ENCODE results near the gene TSPAN19. TPM values are rescaled to one million over a fixed set of nuclear protein-coding genes. Genes with fewer than 3 reads are reported as not detected.
"Not testable (repeated sequence)": the region's sequence is repeated elsewhere in the genome, so short reads cannot be mapped to it uniquely, and the experiment has no call there.

TSPAN19 gene
- total RNA-seq, 1 experiment from 2014 or later: not detected

- H3K4me2 ChIP-seq (ENCODE audit: insufficient read depth, insufficient read length, low read length): no peak overlapping the region
- no peak overlapping the region for H2BK20ac ChIP-seq (ENCODE audit: low read depth, low read length, poor library complexity, severe bottlenecking)
- H2BK5ac ChIP-seq (ENCODE audit: insufficient read length, low read length): no peak overlapping the region
- Mint-ChIP-seq H3K9me3 (peaks cover 0 to 6% of the 10 kb centered on the region in 2 experiments; a peak in 4 of 5 replicates), H3K4me1 (peaks cover 32 to 40% of the 10 kb centered on the region in 2 experiments), H3K4me3 (no peak overlapping the region; a peak in 1 of 5 replicates), H3K27ac (no peak overlapping the region), H3K27me3 (ENCODE audit: low read depth) (no peaks in the 10 kb centered on the region), H3K36me3 (ENCODE audit: insufficient read depth in 1 of 3, low read depth in 3 of 3) (peaks cover 0 to 18% (median 8%) of the 10 kb centered on the region in 3 experiments; a peak in 6 of 7 replicates)
- no peak overlapping the region for H4K8ac ChIP-seq (replicated peaks; ENCODE audit: insufficient read length, low read depth, low read length)
- H3K4ac ChIP-seq (ENCODE audit: low read depth, low read length): no peak overlapping the region
- no peak overlapping the region for H4K5ac ChIP-seq (ENCODE audit: insufficient read length, low read depth, low read length)
- H3K23ac ChIP-seq (ENCODE audit: insufficient read length, low read depth, low read length): no peak overlapping the region
- no peak overlapping the region for H3K14ac ChIP-seq (ENCODE audit: insufficient read depth, low read length)
- H4K91ac ChIP-seq (ENCODE audit: insufficient read length, low read depth, low read length): no peak overlapping the region
- no peak overlapping the region for H2BK120ac ChIP-seq (ENCODE audit: low read depth, low read length, poor library complexity, severe bottlenecking)
- no peaks in the 10 kb centered on the region for H3K23me2 ChIP-seq (ENCODE audit: insufficient read length, low read depth, low read length, poor library complexity, severe bottlenecking)
- H3K27me3 ChIP-seq (ENCODE audit: insufficient read depth, low read length): no peaks in the 10 kb centered on the region
- no peak overlapping the region for H3T11ph ChIP-seq (ENCODE audit: low read length)
- WGBS (ENCODE audit: extremely low coverage, insufficient read length, low lambda C conversion rate): no CpG with 5 or more reads among the region's 1 CpG
- no peak overlapping the region for H3K18ac ChIP-seq (ENCODE audit: insufficient read length, low read depth, low read length)
- H3K9ac ChIP-seq (ENCODE audit: extremely low read depth, insufficient read length, low read length): no peak overlapping the region
- no peak overlapping the region for H2BK15ac ChIP-seq (ENCODE audit: low read depth, low read length)
- H3K79me2 ChIP-seq (ENCODE audit: insufficient read depth, low read length): no peaks in the 10 kb centered on the region
- peaks cover 10% of the 10 kb centered on the region; the same call in 1 of the 2 replicates for H3K4me1 ChIP-seq (ENCODE audit: insufficient read depth, low read length)
- no peak overlapping the region for H3K27ac ChIP-seq (ENCODE audit: insufficient read length, low read depth, low read length)
- no peaks in the 10 kb centered on the region for H3K9me3 ChIP-seq (ENCODE audit: control insufficient read depth, low read depth, low read length)
- TF ChIP-seq CTCF (conservative IDR thresholded peaks at IDR 0.05): no peak
- no peak overlapping the region for H2AFZ ChIP-seq (ENCODE audit: low read length)
- H4K20me1 ChIP-seq (ENCODE audit: control insufficient read depth, insufficient read depth, insufficient read length): no peaks in the 10 kb centered on the region
- H3K56ac ChIP-seq (ENCODE audit: insufficient read length, low read depth, low read length): no peak overlapping the region
- H3K79me1 ChIP-seq (ENCODE audit: insufficient read depth, low read depth, low read length, poor library complexity, severe bottlenecking): no peaks in the 10 kb centered on the region
- DNase-seq: no peak
- no peak overlapping the region for H2BK12ac ChIP-seq (ENCODE audit: insufficient read length, low read depth, low read length)
- no peak overlapping the region for H2AK5ac ChIP-seq (ENCODE audit: insufficient read length, low read length)
Measured at GRCh38 chr12:85005615-85006014, 30.5 kb downstream of the TSPAN19 start.

- H4K8ac ChIP-seq (replicated peaks; ENCODE audit: insufficient read length, low read depth, low read length); H3K27me3 ChIP-seq (ENCODE audit: insufficient read depth, low read length); H3K27ac ChIP-seq (ENCODE audit: insufficient read length, low read depth, low read length); H2BK15ac ChIP-seq (ENCODE audit: low read depth, low read length); H4K91ac ChIP-seq (ENCODE audit: insufficient read length, low read depth, low read length); H3K9me3 ChIP-seq (ENCODE audit: control insufficient read depth, low read depth, low read length); H2BK5ac ChIP-seq (ENCODE audit: insufficient read length, low read length); H4K20me1 ChIP-seq (ENCODE audit: control insufficient read depth, insufficient read depth, insufficient read length); H3K9me3 Mint-ChIP-seq; H3K79me1 ChIP-seq (ENCODE audit: insufficient read depth, low read depth, low read length, poor library complexity, severe bottlenecking); H2BK120ac ChIP-seq (ENCODE audit: low read depth, low read length, poor library complexity, severe bottlenecking); H2BK20ac ChIP-seq (ENCODE audit: low read depth, low read length, poor library complexity, severe bottlenecking); H2AFZ ChIP-seq (ENCODE audit: low read length); H3K14ac ChIP-seq (ENCODE audit: insufficient read depth, low read length); H3K79me2 ChIP-seq (ENCODE audit: insufficient read depth, low read length); H3T11ph ChIP-seq (ENCODE audit: low read length); H3K23me2 ChIP-seq (ENCODE audit: insufficient read length, low read depth, low read length, poor library complexity, severe bottlenecking); H3K23ac ChIP-seq (ENCODE audit: insufficient read length, low read depth, low read length); H3K18ac ChIP-seq (ENCODE audit: insufficient read length, low read depth, low read length); H3K4ac ChIP-seq (ENCODE audit: low read depth, low read length); H3K56ac ChIP-seq (ENCODE audit: insufficient read length, low read depth, low read length); H3K9ac ChIP-seq (ENCODE audit: extremely low read depth, insufficient read length, low read length); H2AK5ac ChIP-seq (ENCODE audit: insufficient read length, low read length); H3K27me3 Mint-ChIP-seq (ENCODE audit: low read depth); H2BK12ac ChIP-seq (ENCODE audit: insufficient read length, low read depth, low read length); H4K5ac ChIP-seq (ENCODE audit: insufficient read length, low read depth, low read length): not testable (repeated sequence)
- peaks cover 10% of the 10 kb centered on the region; the same call in 1 of the 2 replicates for H3K4me1 ChIP-seq (ENCODE audit: insufficient read depth, low read length)
- peak; percentile 67 for DNase-seq
- Mint-ChIP-seq H3K27ac (peak overlapping the region; percentile 54 to 92 (median 92); a peak in 4 of 7 replicates), H3K4me1 (peaks cover 32 to 40% of the 10 kb centered on the region in 2 experiments), H3K4me3 (peak overlapping the region; percentile 39 to 40; a peak in 4 of 5 replicates), H3K36me3 (ENCODE audit: insufficient read depth in 1 of 3, low read depth in 3 of 3) (peaks cover 0 to 18% (median 8%) of the 10 kb centered on the region in 3 experiments; a peak in 6 of 7 replicates)
- H3K4me2 ChIP-seq (ENCODE audit: insufficient read depth, insufficient read length, low read length): peak overlapping the region; percentile 17
- no CpG with 5 or more reads among the region's 2 CpGs for WGBS (ENCODE audit: extremely low coverage, insufficient read length, low lambda C conversion rate)
Measured at GRCh38 chr12:85005047-85005446, 31.0 kb downstream of the TSPAN19 start.
